Measurements from ENCODE around the gene TIMM8B.

The TIMM8B gene

DNA sequence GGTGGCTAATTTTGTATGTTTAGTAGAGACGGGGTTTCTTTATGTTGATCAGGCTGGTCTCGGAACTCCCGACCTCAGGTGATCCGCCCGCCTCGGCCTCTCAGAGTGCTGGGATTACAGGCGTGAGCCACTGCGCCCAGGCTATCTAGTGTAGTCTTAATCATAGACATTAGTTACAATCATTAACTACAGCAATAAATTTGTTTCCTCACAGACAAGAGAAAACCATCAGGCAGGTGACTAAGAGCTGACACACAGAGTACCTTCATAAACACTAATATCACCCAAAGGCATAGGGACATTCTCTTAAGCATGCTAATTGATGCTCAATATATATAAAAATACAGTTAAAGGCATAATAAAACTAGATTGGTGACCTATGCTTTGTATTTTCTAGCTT lies 19.5 kb upstream of the TIMM8B start:
- H3K4me3 ChIP-seq (ENCODE audit: low read length, poor library complexity, severe bottlenecking): no peak overlapping the region
- H3F3A ChIP-seq (ENCODE audit: low read depth): no peaks in the 10 kb centered on the region
- no peaks in the 10 kb centered on the region for H3K27me3 ChIP-seq (ENCODE audit: insufficient read depth, low read length, poor library complexity, severe bottlenecking)
- H3K4me2 ChIP-seq (ENCODE audit: low read depth, low read length, poor library complexity, severe bottlenecking): no peak overlapping the region
- no peaks in the 10 kb centered on the region for H3K9me2 ChIP-seq (replicated peaks; ENCODE audit: low read depth, low read length)
- no peak overlapping the region for H2AFZ ChIP-seq (ENCODE audit: low read length)
- TF ChIP-seq, protein P1, sequence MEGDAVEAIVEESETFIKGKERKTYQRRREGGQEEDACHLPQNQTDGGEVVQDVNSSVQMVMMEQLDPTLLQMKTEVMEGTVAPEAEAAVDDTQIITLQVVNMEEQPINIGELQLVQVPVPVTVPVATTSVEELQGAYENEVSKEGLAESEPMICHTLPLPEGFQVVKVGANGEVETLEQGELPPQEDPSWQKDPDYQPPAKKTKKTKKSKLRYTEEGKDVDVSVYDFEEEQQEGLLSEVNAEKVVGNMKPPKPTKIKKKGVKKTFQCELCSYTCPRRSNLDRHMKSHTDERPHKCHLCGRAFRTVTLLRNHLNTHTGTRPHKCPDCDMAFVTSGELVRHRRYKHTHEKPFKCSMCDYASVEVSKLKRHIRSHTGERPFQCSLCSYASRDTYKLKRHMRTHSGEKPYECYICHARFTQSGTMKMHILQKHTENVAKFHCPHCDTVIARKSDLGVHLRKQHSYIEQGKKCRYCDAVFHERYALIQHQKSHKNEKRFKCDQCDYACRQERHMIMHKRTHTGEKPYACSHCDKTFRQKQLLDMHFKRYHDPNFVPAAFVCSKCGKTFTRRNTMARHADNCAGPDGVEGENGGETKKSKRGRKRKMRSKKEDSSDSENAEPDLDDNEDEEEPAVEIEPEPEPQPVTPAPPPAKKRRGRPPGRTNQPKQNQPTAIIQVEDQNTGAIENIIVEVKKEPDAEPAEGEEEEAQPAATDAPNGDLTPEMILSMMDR (conservative IDR thresholded peaks at IDR 0.05; ENCODE audit: low read length): no peak
- no peak for TF ChIP-seq EZH2phosphoT487 (IDR thresholded peaks at IDR 0.05; ENCODE audit: borderline replicate concordance)
- H3K36me3 ChIP-seq (ENCODE audit: insufficient read depth, low read length): no peaks in the 10 kb centered on the region
- no peaks in the 10 kb centered on the region for H3K9me3 ChIP-seq (ENCODE audit: insufficient read depth, low read depth, low read length)
- no peak overlapping the region for H3K9ac ChIP-seq (ENCODE audit: low read depth, low read length, poor library complexity, severe bottlenecking)
- no peaks in the 10 kb centered on the region for H4K20me1 ChIP-seq (ENCODE audit: insufficient read depth, low read length, poor library complexity, severe bottlenecking)
- no peaks in the 10 kb centered on the region for H3K4me1 ChIP-seq (ENCODE audit: insufficient read depth, low read length, poor library complexity, severe bottlenecking)
- no peaks in the 10 kb centered on the region for H3K79me2 ChIP-seq (ENCODE audit: insufficient read depth, low read length)

DNA sequence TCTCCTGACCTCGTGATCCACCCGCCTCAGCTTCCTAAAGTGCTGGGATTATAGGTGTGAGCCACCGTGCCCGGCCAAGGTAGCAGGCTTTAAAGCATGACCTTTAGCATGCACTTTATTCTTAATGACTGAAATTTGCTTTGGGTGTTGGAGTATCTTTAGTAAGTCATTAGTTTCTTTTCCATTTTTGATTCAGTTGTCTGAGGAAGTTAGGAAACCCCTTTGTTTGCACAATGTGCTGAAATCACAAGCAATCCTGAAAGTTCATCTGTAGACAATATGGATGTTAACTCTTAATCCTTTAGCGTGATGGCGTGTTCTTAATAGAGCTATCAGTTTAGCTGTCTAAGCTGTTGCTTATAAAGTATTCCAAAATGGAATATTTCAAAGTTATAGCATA lies 16.9 kb upstream of the TIMM8B start:
- no peaks in the 10 kb centered on the region for H3K36me3 ChIP-seq (ENCODE audit: insufficient read depth, low read length)
- H3K4me2 ChIP-seq (ENCODE audit: low read depth, low read length, poor library complexity, severe bottlenecking): no peak overlapping the region
- no peaks in the 10 kb centered on the region for H3K4me1 ChIP-seq (ENCODE audit: insufficient read depth, low read length, poor library complexity, severe bottlenecking)
- no peaks in the 10 kb centered on the region for H3K9me2 ChIP-seq (replicated peaks; ENCODE audit: low read depth, low read length)
- no peak overlapping the region for H3K4me3 ChIP-seq (ENCODE audit: low read length, poor library complexity, severe bottlenecking)
- no peaks in the 10 kb centered on the region for H3K79me2 ChIP-seq (ENCODE audit: insufficient read depth, low read length)
- H4K20me1 ChIP-seq (ENCODE audit: insufficient read depth, low read length, poor library complexity, severe bottlenecking): no peaks in the 10 kb centered on the region
- H3K9me3 ChIP-seq (ENCODE audit: insufficient read depth, low read depth, low read length): no peaks in the 10 kb centered on the region
- H3F3A ChIP-seq (ENCODE audit: low read depth): no peaks in the 10 kb centered on the region
- H3K9ac ChIP-seq (ENCODE audit: low read depth, low read length, poor library complexity, severe bottlenecking): no peak overlapping the region
- no peak overlapping the region for H2AFZ ChIP-seq (ENCODE audit: low read length)
- TF ChIP-seq, protein P1 (conservative IDR thresholded peaks at IDR 0.05; ENCODE audit: low read length): no peak
- no peak for TF ChIP-seq EZH2phosphoT487 (IDR thresholded peaks at IDR 0.05; ENCODE audit: borderline replicate concordance)
- no peaks in the 10 kb centered on the region for H3K27me3 ChIP-seq (ENCODE audit: insufficient read depth, low read length, poor library complexity, severe bottlenecking)

DNA sequence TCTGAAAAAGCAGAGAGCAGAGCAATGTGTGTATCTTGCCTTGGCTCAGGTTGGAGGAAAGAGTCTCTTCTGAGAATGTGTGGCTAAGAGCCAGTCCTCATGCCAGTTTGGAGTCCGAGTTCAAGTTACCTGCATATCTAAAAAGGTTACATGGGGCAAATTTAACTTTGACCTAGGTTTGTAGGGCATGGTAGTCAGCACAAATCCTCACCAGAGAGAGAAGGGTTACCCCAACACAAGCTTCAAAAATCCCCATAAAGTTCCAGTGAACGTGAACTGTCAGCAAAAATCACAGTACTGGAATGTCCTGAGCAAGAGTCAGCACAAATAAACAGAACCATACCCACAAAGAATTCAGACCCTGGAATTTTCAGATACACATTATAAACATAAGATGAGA lies 13.9 kb upstream of the TIMM8B start:
- Histone ChIP-seq H3F3A (ENCODE audit: low read depth) (no peaks in the 10 kb centered on the region), H3K4me1 (ENCODE audit: insufficient read depth, low read length, poor library complexity, severe bottlenecking) (no peaks in the 10 kb centered on the region), H3K9me2 (replicated peaks; ENCODE audit: low read depth, low read length) (no peaks in the 10 kb centered on the region), H3K27me3 (ENCODE audit: insufficient read depth, low read length, poor library complexity, severe bottlenecking) (no peaks in the 10 kb centered on the region), H3K9ac (ENCODE audit: low read depth, low read length, poor library complexity, severe bottlenecking) (no peak overlapping the region), H2AFZ (ENCODE audit: low read length) (no peak overlapping the region), H4K20me1 (ENCODE audit: insufficient read depth, low read length, poor library complexity, severe bottlenecking) (no peaks in the 10 kb centered on the region), H3K4me2 (ENCODE audit: low read depth, low read length, poor library complexity, severe bottlenecking) (no peak overlapping the region), H3K79me2 (ENCODE audit: insufficient read depth, low read length) (no peaks in the 10 kb centered on the region), H3K4me3 (ENCODE audit: low read length, poor library complexity, severe bottlenecking) (no peak overlapping the region), H3K36me3 (ENCODE audit: insufficient read depth, low read length) (peaks cover 4% of the 10 kb centered on the region; the same call in 1 of the 2 replicates), H3K9me3 (ENCODE audit: insufficient read depth, low read depth, low read length) (no peaks in the 10 kb centered on the region)
- no peak for TF ChIP-seq EZH2phosphoT487 (IDR thresholded peaks at IDR 0.05; ENCODE audit: borderline replicate concordance)
- TF ChIP-seq, protein P1 (conservative IDR thresholded peaks at IDR 0.05; ENCODE audit: low read length): no peak

All from Loucy (cell line).